ENCODE measurements around the gene PEX6. TPM values are rescaled to one million over a fixed set of nuclear protein-coding genes. Genes with fewer than 3 reads are reported as not detected.
A peak's percentile ranks its signal among the peaks of the same experiment; 100 is the strongest.

Gene PEX6
- total and polyA plus RNA-seq, 4 donors, result 11.7 to 22.0 (median 15.0) TPM

DNA sequence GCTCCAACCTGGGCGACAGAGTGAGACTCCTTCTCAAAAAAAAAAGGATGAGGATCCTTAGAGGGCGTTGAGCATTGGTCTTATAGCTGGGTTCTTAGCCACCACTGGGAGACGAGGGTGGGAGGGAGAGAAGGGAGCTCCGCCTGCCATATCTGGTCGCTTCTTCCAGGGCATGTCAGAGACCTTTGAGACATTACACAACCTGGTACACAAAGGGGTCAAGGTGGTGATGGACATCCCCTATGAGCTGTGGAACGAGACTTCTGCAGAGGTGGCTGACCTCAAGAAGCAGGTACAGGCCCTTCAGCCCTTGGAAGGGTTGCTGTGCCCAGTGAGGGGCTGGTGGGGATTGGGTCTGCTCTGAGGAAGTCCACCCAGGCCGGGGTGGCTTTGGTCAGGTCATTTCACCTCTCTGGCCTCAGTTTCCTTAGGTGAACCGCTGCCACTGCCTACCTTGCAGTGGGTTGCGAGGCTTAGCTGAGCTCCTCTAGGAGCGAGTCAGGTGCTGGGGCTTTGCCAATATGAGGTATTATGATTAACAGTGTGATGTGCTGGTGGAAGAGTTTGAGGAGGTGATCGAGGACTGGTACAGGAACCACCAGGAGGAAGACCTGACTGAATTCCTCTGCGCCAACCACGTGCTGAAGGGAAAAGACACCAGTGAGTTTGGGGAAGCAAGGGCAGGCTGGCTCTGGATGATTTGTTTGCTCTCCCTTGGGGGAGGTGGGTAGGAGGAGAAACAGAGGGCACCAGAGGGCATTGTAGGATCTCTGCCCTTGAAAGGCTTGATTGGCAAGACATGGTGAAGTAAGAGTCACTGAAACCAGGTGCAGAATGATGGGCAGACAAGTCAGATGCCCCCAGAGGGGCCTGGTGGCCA lies 41.2 kb downstream of the PEX6 start:
- WGBS, 2 donors, result 89 to 92% methylated on average over 13 of the region's 13 CpGs
- no peaks in the 10 kb centered on the region for H3K4me1 ChIP-seq (ENCODE audit: control insufficient read depth in 1 of 2, insufficient read depth in 2 of 2, low read length in 2 of 2)
- peaks cover 0 to 2% of the 10 kb centered on the region in 2 donors for H3K36me3 ChIP-seq (ENCODE audit: control insufficient read depth in 1 of 2, insufficient read depth in 2 of 2, low read length in 1 of 2)
- no peak overlapping the region for H3K4me3 ChIP-seq (ENCODE audit: low read length in 2 of 2)
- DNase-seq, result no peak
- H3K9me3 ChIP-seq (ENCODE audit: control insufficient read depth, low read length), result no peaks in the 10 kb centered on the region
- intact Hi-C loops (cut with DNase I), result no loop called here
- H3K27ac ChIP-seq (ENCODE audit: low read depth in 1 of 2, low read length in 2 of 2), result no peak overlapping the region
- ATAC-seq (ENCODE audit: low FRiP score), result no peak
- H3K27me3 ChIP-seq (ENCODE audit: control insufficient read depth in 1 of 2, insufficient read depth in 2 of 2, low read length in 1 of 2), result no peaks in the 10 kb centered on the region

DNA sequence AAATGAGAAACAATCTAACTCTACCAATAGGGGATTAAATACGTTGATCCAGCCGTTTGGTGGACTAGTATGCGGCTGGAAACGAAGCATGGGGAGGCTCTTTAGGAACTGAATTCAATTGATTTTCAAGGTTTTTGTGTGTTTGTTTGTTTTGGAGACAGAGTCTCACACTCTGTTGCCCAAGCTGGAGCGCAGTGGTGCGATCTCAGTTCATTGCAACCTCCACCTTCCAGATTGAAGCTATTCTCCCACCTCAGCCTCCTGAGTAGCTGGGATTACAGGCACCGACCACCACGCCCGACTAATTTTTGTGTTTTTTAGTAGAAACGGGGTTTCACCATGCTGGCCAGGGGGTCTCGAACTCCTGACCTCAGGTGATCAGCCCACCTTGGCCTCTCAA lies 42.6 kb downstream of the PEX6 start:
- Histone ChIP-seq H3K4me3 (ENCODE audit: low read length in 2 of 2) (no peak overlapping the region), H3K27me3 (ENCODE audit: control insufficient read depth in 1 of 2, insufficient read depth in 2 of 2, low read length in 1 of 2) (no peaks in the 10 kb centered on the region), H3K4me1 (ENCODE audit: control insufficient read depth in 1 of 2, insufficient read depth in 2 of 2, low read length in 2 of 2) (no peaks in the 10 kb centered on the region), H3K9me3 (ENCODE audit: control insufficient read depth, low read length) (no peaks in the 10 kb centered on the region), H3K36me3 (ENCODE audit: control insufficient read depth in 1 of 2, insufficient read depth in 2 of 2, low read length in 1 of 2) (peaks cover 0 to 2% of the 10 kb centered on the region in 2 donors), H3K27ac (ENCODE audit: low read depth in 1 of 2, low read length in 2 of 2) (no peak overlapping the region)
- ATAC-seq (ENCODE audit: low FRiP score), result no peak
- 95 to 96% methylated on average over 11 of the region's 11 CpGs for WGBS, 2 donors
- intact Hi-C loops (cut with DNase I), result no loop called here
- DNase-seq, result no peak

DNA sequence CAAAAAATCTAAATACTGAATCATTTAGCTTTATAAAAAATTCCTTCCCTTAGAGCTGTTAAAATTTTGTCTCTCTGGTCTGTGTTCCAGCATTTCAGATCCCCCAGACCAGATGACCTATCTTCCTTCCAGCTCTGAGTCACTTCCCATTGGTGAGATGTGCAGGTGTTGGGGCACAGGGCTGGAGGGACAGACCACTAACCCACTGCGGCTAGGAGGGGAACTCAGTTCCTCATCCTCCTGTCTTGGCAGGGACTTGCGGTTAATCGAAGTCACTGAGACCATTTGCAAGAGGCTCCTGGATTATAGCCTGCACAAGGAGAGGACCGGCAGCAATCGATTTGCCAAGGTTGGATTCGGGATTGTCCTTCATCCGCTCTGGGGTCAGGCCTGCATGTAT lies 43.7 kb downstream of the PEX6 start:
- WGBS, 2 donors, result 91 to 92% methylated on average over 7 of the region's 7 CpGs
- no peak for DNase-seq
- no peak for ATAC-seq (ENCODE audit: low FRiP score)
- intact Hi-C loops (cut with DNase I), result no loop called here
- no peaks in the 10 kb centered on the region for H3K9me3 ChIP-seq (ENCODE audit: control insufficient read depth, low read length)
- H3K4me3 ChIP-seq (ENCODE audit: low read length in 2 of 2), result no peak overlapping the region
- peaks cover 0 to 2% of the 10 kb centered on the region in 2 donors for H3K36me3 ChIP-seq (ENCODE audit: control insufficient read depth in 1 of 2, insufficient read depth in 2 of 2, low read length in 1 of 2)
- no peaks in the 10 kb centered on the region for H3K4me1 ChIP-seq (ENCODE audit: control insufficient read depth in 1 of 2, insufficient read depth in 2 of 2, low read length in 2 of 2)
- no peak overlapping the region for H3K27ac ChIP-seq (ENCODE audit: low read depth in 1 of 2, low read length in 2 of 2)
- H3K27me3 ChIP-seq (ENCODE audit: control insufficient read depth in 1 of 2, insufficient read depth in 2 of 2, low read length in 1 of 2), result no peaks in the 10 kb centered on the region

- Histone ChIP-seq H3K36me3 (ENCODE audit: control insufficient read depth in 1 of 2, insufficient read depth in 2 of 2, low read length in 1 of 2) (peaks cover 0 to 2% of the 10 kb centered on the region in 2 donors), H3K9me3 (ENCODE audit: control insufficient read depth, low read length) (no peaks in the 10 kb centered on the region), H3K27me3 (ENCODE audit: control insufficient read depth in 1 of 2, insufficient read depth in 2 of 2, low read length in 1 of 2) (no peaks in the 10 kb centered on the region), H3K4me3 (ENCODE audit: low read length in 2 of 2) (no peak overlapping the region), H3K4me1 (ENCODE audit: control insufficient read depth in 1 of 2, insufficient read depth in 2 of 2, low read length in 2 of 2) (no peaks in the 10 kb centered on the region), H3K27ac (ENCODE audit: low read depth in 1 of 2, low read length in 2 of 2) (no peak overlapping the region)
- ATAC-seq (ENCODE audit: low FRiP score) (no peak), DNase-seq (no peak)
- intact Hi-C loops (cut with DNase I), result loop anchor here in 1 of 2 donors (5.0 kb wide), 1 partner anchor 44 kb away; the partner anchor contains the start of gene PEX6
- WGBS, 2 donors, result 60 to 66% methylated on average over 3 of the region's 3 CpGs
Observed at GRCh38 chr6:42933205-42933604, 45.8 kb downstream of the PEX6 start.

GRCh38 chr6:42932412-42932811 lies 46.6 kb downstream of the PEX6 start:
- H3K27ac ChIP-seq (ENCODE audit: low read depth in 1 of 2, low read length in 2 of 2), result no peak overlapping the region
- ATAC-seq (ENCODE audit: low FRiP score) (no peak), DNase-seq (no peak)
- no peaks in the 10 kb centered on the region for H3K4me1 ChIP-seq (ENCODE audit: control insufficient read depth in 1 of 2, insufficient read depth in 2 of 2, low read length in 2 of 2)
- H3K36me3 ChIP-seq (ENCODE audit: control insufficient read depth in 1 of 2, insufficient read depth in 2 of 2, low read length in 1 of 2), result peaks cover 0 to 2% of the 10 kb centered on the region in 2 donors
- H3K27me3 ChIP-seq (ENCODE audit: control insufficient read depth in 1 of 2, insufficient read depth in 2 of 2, low read length in 1 of 2), result no peaks in the 10 kb centered on the region
- intact Hi-C loops (cut with DNase I), result loop anchor here in 1 of 2 donors (5.0 kb wide), 1 partner anchor 45 kb away; the partner anchor contains the start of gene PEX6
- WGBS, 2 donors, result 91 to 94% methylated on average over 3 of the region's 3 CpGs
- no peaks in the 10 kb centered on the region for H3K9me3 ChIP-seq (ENCODE audit: control insufficient read depth, low read length)
- no peak overlapping the region for H3K4me3 ChIP-seq (ENCODE audit: low read length in 2 of 2)

GRCh38 chr6:42929821-42930360 lies 49.1 kb downstream of the PEX6 start:
- DNase-seq (peak in 1 of 2 donors; percentile 62), ATAC-seq (ENCODE audit: low FRiP score) (peak; percentile 44)
- H3K36me3 ChIP-seq (ENCODE audit: control insufficient read depth in 1 of 2, insufficient read depth in 2 of 2, low read length in 1 of 2), result no peaks in the 10 kb centered on the region
- WGBS, 2 donors, result 0 to 1% methylated on average over 16 of the region's 16 CpGs
- H3K4me3 ChIP-seq (ENCODE audit: low read length in 2 of 2), result peak overlapping the region; percentile 20 to 65
- intact Hi-C loops (cut with DNase I), result loop anchor here (1.0 to 5.0 kb wide), 3 partner anchors 47 to 122 kb away; partner anchors contain the start of genes CUL7 (in 1 of the 2), MEA1 (in 1 of the 2) and PEX6 (in 1 of the 2)
- no peaks in the 10 kb centered on the region for H3K9me3 ChIP-seq (ENCODE audit: control insufficient read depth, low read length)
- H3K27me3 ChIP-seq (ENCODE audit: control insufficient read depth in 1 of 2, insufficient read depth in 2 of 2, low read length in 1 of 2), result no peaks in the 10 kb centered on the region
- H3K4me1 ChIP-seq (ENCODE audit: control insufficient read depth in 1 of 2, insufficient read depth in 2 of 2, low read length in 2 of 2), result no peaks in the 10 kb centered on the region
- peak overlapping the region; percentile 34 to 88 for H3K27ac ChIP-seq (ENCODE audit: low read depth in 1 of 2, low read length in 2 of 2)

DNA sequence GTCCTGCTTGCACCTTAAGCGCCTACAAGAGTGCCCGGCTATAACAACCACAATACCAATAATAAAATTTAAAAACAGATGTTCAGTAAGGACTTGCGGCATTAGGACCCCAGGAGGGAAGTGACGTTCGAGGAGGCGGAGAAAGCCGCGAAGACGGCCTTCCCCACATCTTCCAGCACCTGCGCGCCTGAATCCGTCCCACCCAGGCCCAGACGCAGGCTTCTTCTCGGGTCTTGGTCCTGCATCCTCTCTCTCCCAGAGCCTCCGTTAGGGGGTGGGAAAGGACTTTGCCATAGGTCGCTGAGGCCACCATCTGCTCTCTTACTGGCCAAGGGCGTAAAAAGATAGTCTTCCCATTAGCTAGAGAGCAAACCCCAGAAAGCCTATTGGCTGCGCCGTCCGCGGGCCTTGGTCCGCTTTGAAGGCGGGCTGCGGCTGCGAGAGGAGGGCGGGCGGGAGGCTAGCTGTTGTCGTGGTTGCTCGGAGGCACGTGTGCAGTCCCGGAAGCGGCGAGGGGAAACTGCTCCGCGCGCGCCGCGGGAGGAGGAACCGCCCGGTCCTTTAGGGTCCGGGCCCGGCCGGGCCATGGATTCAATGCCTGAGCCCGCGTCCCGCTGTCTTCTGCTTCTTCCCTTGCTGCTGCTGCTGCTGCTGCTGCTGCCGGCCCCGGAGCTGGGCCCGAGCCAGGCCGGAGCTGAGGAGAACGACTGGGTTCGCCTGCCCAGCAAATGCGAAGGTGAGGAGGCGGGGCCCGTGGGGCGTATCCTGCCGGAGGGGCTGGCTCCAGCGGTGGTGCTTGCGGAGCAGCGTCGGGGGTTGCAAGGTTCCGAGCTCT lies 49.8 kb downstream of the PEX6 start, which contains the start of gene CNPY3:
TSS of gene CNPY3 (plus strand) at position 495 of the 835 bp plus-strand sequence. CDS start at position 586, 91 bp downstream.
- Histone ChIP-seq H3K27ac (ENCODE audit: low read depth in 1 of 2, low read length in 2 of 2) (peak within 1 kb of the TSS; percentile 34 to 88), H3K4me1 (ENCODE audit: control insufficient read depth in 1 of 2, insufficient read depth in 2 of 2, low read length in 2 of 2) (no peaks in the 10 kb centered on the region), H3K4me3 (ENCODE audit: low read length in 2 of 2) (peak within 1 kb of the TSS; percentile 20 to 65), H3K9me3 (ENCODE audit: control insufficient read depth, low read length) (no peaks in the 10 kb centered on the region), H3K27me3 (ENCODE audit: control insufficient read depth in 1 of 2, insufficient read depth in 2 of 2, low read length in 1 of 2) (no peaks in the 10 kb centered on the region), H3K36me3 (ENCODE audit: control insufficient read depth in 1 of 2, insufficient read depth in 2 of 2, low read length in 1 of 2) (no peaks in the 10 kb centered on the region)
- ATAC-seq (ENCODE audit: low FRiP score) (peak; percentile 97), DNase-seq (peak; percentile 97 to 98)
- intact Hi-C loops (cut with DNase I), result loop anchor here in 1 of 2 donors (1.0 to 5.0 kb wide), 2 partner anchors 84 to 123 kb away; partner anchors contain the start of genes CUL7 and MEA1
- 0 to 1% methylated on average over 56 to 63 of the region's 63 CpGs for WGBS, 2 donors

- no peaks in the 10 kb centered on the region for H3K27me3 ChIP-seq (ENCODE audit: control insufficient read depth in 1 of 2, insufficient read depth in 2 of 2, low read length in 1 of 2)
- DNase-seq (no peak), ATAC-seq (ENCODE audit: low FRiP score) (no peak)
- no peak overlapping the region for H3K27ac ChIP-seq (ENCODE audit: low read depth in 1 of 2, low read length in 2 of 2)
- no peaks in the 10 kb centered on the region for H3K4me1 ChIP-seq (ENCODE audit: control insufficient read depth in 1 of 2, insufficient read depth in 2 of 2, low read length in 2 of 2)
- intact Hi-C loops (cut with DNase I), result loop anchor here in 1 of 2 donors (5.0 kb wide), 1 partner anchor 127 kb away; the partner anchor contains the start of gene CUL7
- no peaks in the 10 kb centered on the region for H3K36me3 ChIP-seq (ENCODE audit: control insufficient read depth in 1 of 2, insufficient read depth in 2 of 2, low read length in 1 of 2)
- H3K9me3 ChIP-seq (ENCODE audit: control insufficient read depth, low read length), result no peaks in the 10 kb centered on the region
- 31 to 32% methylated on average over 23 of the region's 23 CpGs for WGBS, 2 donors
- H3K4me3 ChIP-seq (ENCODE audit: low read length in 2 of 2), result no peak overlapping the region
Observed at GRCh38 chr6:42925248-42925857, 53.6 kb downstream of the PEX6 start.

All from aorta (tissue), 5 donors.